ENCODE measurements around the gene DNAH8.

DNA sequence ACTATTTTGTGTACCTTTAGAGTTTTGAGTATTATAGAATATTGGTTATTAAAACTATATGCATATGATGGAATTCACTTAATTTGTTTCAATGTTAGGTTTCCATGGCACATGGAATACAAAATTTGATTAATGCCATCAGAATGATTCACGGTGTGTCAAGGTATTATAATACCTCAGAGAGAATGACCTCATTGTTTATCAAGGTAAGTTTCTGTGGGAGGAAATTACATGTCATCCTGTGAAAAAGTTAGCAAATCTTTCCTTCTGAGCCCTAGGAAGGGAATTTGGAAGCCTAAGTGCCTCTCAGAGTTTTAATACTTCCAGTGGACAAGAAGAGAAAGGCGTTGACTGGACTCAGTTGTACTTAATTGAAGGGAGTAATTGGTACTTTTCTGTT, 40.8 kb downstream of the DNAH8 start:
- TF ChIP-seq CTCF (IDR thresholded peaks at IDR 0.05; ENCODE audit: poor library complexity) (no peak), EZH2phosphoT487 (IDR thresholded peaks at IDR 0.05; ENCODE audit: low read depth, severe bottlenecking, unreplicated experiment) (no peak)
